ENCODE data around the gene TRAF1. TPM values are rescaled to one million over a fixed set of nuclear protein-coding genes. Genes with fewer than 3 reads are reported as not detected.

The TRAF1 gene
- total RNA-seq, 1 donor = 0.86 TPM

DNA sequence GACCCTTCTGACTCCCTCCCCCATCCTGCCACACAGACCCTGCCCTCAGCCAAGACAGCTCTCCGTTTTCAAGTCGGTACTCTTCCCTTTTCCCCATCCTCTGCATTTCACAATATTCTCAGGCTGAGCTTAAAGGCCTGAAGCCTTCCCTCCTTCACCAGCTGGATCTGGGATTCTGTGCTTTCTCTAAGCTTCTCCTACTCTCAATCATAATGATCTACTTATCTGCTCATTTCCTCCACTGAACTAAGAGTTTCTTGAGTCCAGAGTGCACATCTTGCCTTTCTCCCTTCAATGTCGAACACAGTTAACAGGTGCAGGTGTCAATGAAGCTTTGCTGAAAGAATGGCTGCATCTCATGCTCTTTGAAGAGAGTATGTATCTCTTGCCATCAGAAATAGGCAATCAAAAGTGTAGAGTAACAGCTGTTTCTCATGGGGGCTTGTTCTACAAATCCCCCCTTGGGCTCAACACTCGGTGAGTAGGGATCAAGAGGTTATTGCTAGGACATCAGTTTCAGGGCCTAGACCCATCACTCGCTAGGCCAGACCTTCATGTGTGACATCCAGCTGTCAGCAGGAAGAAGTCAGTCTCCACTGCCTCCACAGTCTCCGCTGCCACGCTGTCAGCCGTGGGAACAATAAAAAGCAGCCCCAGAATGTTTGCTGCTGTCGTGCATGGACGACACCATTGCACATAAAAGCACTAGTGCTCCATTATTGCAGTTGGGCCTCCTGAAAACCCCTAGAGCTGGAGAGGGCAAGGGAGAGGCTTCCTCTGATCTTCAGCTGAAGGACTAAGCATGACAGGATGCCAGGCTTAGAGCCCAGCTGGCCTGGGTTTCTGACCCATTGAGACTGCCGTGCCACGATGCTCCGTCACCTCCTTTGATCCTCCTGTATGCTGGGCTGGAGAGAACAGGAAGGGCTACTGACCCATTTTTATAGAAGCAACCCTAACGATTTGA is 23.7 kb downstream of the TRAF1 start:
- TF ChIP-seq CTCF (IDR thresholded peaks at IDR 0.05; ENCODE audit: insufficient read depth, low read depth, low read length) = no peak
- no peak for DNase-seq (ENCODE audit: low read depth)
- no peak overlapping the region for H3K4me3 ChIP-seq (ENCODE audit: low read depth, low read length)

- TF ChIP-seq CTCF (IDR thresholded peaks at IDR 0.05; ENCODE audit: insufficient read depth, low read depth, low read length) = no peak
- DNase-seq (ENCODE audit: low read depth) = no peak
- no peak overlapping the region for H3K4me3 ChIP-seq (ENCODE audit: low read depth, low read length)
These were observed 24.6 kb downstream of the TRAF1 start for GRCh38 chr9:120901755-120902568.

- no peak for DNase-seq (ENCODE audit: low read depth)
- H3K4me3 ChIP-seq (ENCODE audit: low read depth, low read length) = no peak overlapping the region
- TF ChIP-seq CTCF (IDR thresholded peaks at IDR 0.05; ENCODE audit: insufficient read depth, low read depth, low read length) = no peak
These were observed 25.8 kb downstream of the TRAF1 start for GRCh38 chr9:120900824-120901223.

- DNase-seq (ENCODE audit: low read depth) = no peak
- H3K4me3 ChIP-seq (ENCODE audit: low read depth, low read length) = no peak overlapping the region
- no peak for TF ChIP-seq CTCF (IDR thresholded peaks at IDR 0.05; ENCODE audit: insufficient read depth, low read depth, low read length)
These were observed 27.0 kb downstream of the TRAF1 start for GRCh38 chr9:120899490-120900068.

GRCh38 chr9:120898396-120898795 is 28.2 kb downstream of the TRAF1 start:
- no peak for DNase-seq (ENCODE audit: low read depth)
- H3K4me3 ChIP-seq (ENCODE audit: low read depth, low read length) = no peak overlapping the region
- TF ChIP-seq CTCF (IDR thresholded peaks at IDR 0.05; ENCODE audit: insufficient read depth, low read depth, low read length) = no peak

- TF ChIP-seq CTCF (IDR thresholded peaks at IDR 0.05; ENCODE audit: insufficient read depth, low read depth, low read length) = no peak
- H3K4me3 ChIP-seq (ENCODE audit: low read depth, low read length) = no peak overlapping the region
- DNase-seq (ENCODE audit: low read depth) = no peak
These were observed 30.6 kb downstream of the TRAF1 start for GRCh38 chr9:120895951-120896350.
